ENCODE results near the gene FSTL1. TPM values are rescaled to one million over a fixed set of nuclear protein-coding genes. Genes with fewer than 3 reads are reported as not detected.

Gene FSTL1
- polyA plus RNA-seq, 1 of the 3 experiments (the other 2 are of a cell fraction) = 329 TPM

GRCh38 chr3:120461416-120461815 is 10.6 kb upstream of the FSTL1 start:
- H3K4me3 ChIP-seq (ENCODE audit: low read depth in 2 of 2, low read length in 1 of 2) = no peak overlapping the region
- WGBS (ENCODE audit: low lambda C conversion rate) = 73% methylated on average over 3 of the region's 3 CpGs
- no peaks in the 10 kb centered on the region for H3K4me1 ChIP-seq (ENCODE audit: control insufficient read depth in 1 of 2, insufficient read depth in 2 of 2, low read depth in 1 of 2, low read length in 1 of 2)
- ChIA-PET CTCF (interaction anchor here (0.9 to 2.6 kb wide), 5 partner anchors 8 to 44 kb away, joined by 3 to 8 read pairs (median 4); partner anchors contain the start of gene FSTL1), POLR2A (no interaction called here)
- H4K20me1 ChIP-seq (ENCODE audit: insufficient read depth) = no peaks in the 10 kb centered on the region
- H3K9ac ChIP-seq = no peak overlapping the region
- TF ChIP-seq, protein P1, sequence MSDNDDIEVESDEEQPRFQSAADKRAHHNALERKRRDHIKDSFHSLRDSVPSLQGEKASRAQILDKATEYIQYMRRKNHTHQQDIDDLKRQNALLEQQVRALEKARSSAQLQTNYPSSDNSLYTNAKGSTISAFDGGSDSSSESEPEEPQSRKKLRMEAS (IDR thresholded peaks at IDR 0.05; ENCODE audit: low read depth) = no peak
- TF ChIP-seq FOXM1 (IDR thresholded peaks at IDR 0.05; ENCODE audit: low read depth) (no peak), TAF1 (IDR thresholded peaks at IDR 0.05; ENCODE audit: borderline replicate concordance, low read depth, low read length) (no peak), SIN3A (IDR thresholded peaks at IDR 0.05; ENCODE audit: borderline replicate concordance, low read depth, low read length) (no peak), TEAD4 (IDR thresholded peaks at IDR 0.05; ENCODE audit: borderline replicate concordance, insufficient read depth) (no peak), GABPA (IDR thresholded peaks at IDR 0.05; ENCODE audit: low read depth) (no peak), PBX3 (IDR thresholded peaks at IDR 0.05) (no peak), NRF1 (IDR thresholded peaks at IDR 0.05; ENCODE audit: low read depth, low read length) (no peak), MEF2A (IDR thresholded peaks at IDR 0.05; ENCODE audit: borderline replicate concordance, low read depth) (no peak), USF1 (IDR thresholded peaks at IDR 0.05; ENCODE audit: borderline replicate concordance, low read depth) (no peak), EZH2phosphoT487 (IDR thresholded peaks at IDR 0.05; ENCODE audit: borderline replicate concordance, low read depth) (no peak), RAD21 (IDR thresholded peaks at IDR 0.05; ENCODE audit: low read length) (no peak), FOSL2 (IDR thresholded peaks at IDR 0.05; ENCODE audit: borderline replicate concordance, low read depth) (no peak), ZBTB33 (IDR thresholded peaks at IDR 0.05; ENCODE audit: borderline replicate concordance, low read depth) (no peak), GATA2 (CRISPR knock-in tag; IDR thresholded peaks at IDR 0.05) (no peak), POLR2AphosphoS5 (IDR thresholded peaks at IDR 0.05; ENCODE audit: low read depth, low read length) (no peak), CHD2 (IDR thresholded peaks at IDR 0.05; ENCODE audit: low read length, partially characterized antibody) (no peak)
- TF ChIP-seq, protein P2, sequence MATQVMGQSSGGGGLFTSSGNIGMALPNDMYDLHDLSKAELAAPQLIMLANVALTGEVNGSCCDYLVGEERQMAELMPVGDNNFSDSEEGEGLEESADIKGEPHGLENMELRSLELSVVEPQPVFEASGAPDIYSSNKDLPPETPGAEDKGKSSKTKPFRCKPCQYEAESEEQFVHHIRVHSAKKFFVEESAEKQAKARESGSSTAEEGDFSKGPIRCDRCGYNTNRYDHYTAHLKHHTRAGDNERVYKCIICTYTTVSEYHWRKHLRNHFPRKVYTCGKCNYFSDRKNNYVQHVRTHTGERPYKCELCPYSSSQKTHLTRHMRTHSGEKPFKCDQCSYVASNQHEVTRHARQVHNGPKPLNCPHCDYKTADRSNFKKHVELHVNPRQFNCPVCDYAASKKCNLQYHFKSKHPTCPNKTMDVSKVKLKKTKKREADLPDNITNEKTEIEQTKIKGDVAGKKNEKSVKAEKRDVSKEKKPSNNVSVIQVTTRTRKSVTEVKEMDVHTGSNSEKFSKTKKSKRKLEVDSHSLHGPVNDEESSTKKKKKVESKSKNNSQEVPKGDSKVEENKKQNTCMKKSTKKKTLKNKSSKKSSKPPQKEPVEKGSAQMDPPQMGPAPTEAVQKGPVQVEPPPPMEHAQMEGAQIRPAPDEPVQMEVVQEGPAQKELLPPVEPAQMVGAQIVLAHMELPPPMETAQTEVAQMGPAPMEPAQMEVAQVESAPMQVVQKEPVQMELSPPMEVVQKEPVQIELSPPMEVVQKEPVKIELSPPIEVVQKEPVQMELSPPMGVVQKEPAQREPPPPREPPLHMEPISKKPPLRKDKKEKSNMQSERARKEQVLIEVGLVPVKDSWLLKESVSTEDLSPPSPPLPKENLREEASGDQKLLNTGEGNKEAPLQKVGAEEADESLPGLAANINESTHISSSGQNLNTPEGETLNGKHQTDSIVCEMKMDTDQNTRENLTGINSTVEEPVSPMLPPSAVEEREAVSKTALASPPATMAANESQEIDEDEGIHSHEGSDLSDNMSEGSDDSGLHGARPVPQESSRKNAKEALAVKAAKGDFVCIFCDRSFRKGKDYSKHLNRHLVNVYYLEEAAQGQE (IDR thresholded peaks at IDR 0.05; ENCODE audit: low read depth, low read length) = no peak
- TF ChIP-seq, protein P3, sequence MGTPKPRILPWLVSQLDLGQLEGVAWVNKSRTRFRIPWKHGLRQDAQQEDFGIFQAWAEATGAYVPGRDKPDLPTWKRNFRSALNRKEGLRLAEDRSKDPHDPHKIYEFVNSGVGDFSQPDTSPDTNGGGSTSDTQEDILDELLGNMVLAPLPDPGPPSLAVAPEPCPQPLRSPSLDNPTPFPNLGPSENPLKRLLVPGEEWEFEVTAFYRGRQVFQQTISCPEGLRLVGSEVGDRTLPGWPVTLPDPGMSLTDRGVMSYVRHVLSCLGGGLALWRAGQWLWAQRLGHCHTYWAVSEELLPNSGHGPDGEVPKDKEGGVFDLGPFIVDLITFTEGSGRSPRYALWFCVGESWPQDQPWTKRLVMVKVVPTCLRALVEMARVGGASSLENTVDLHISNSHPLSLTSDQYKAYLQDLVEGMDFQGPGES (IDR thresholded peaks at IDR 0.05; ENCODE audit: low read depth, low read length) = no peak
- TF ChIP-seq, protein P4, sequence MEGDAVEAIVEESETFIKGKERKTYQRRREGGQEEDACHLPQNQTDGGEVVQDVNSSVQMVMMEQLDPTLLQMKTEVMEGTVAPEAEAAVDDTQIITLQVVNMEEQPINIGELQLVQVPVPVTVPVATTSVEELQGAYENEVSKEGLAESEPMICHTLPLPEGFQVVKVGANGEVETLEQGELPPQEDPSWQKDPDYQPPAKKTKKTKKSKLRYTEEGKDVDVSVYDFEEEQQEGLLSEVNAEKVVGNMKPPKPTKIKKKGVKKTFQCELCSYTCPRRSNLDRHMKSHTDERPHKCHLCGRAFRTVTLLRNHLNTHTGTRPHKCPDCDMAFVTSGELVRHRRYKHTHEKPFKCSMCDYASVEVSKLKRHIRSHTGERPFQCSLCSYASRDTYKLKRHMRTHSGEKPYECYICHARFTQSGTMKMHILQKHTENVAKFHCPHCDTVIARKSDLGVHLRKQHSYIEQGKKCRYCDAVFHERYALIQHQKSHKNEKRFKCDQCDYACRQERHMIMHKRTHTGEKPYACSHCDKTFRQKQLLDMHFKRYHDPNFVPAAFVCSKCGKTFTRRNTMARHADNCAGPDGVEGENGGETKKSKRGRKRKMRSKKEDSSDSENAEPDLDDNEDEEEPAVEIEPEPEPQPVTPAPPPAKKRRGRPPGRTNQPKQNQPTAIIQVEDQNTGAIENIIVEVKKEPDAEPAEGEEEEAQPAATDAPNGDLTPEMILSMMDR (IDR thresholded peaks at IDR 0.05) = no peak; the same call in 1 of the 2 replicates
- H3K36me3 ChIP-seq (replicated peaks in 1 of 2; ENCODE audit: control insufficient read depth in 1 of 2, insufficient read depth in 2 of 2, low read length in 1 of 2) = no peaks in the 10 kb centered on the region
- H2AFZ ChIP-seq (ENCODE audit: low read depth) = no peak overlapping the region
- no peaks in the 10 kb centered on the region for H3F3A ChIP-seq (replicated peaks; ENCODE audit: insufficient read depth)
- no peaks in the 10 kb centered on the region for H3K79me2 ChIP-seq (ENCODE audit: insufficient read depth)
- no peak overlapping the region for H3K27ac ChIP-seq (ENCODE audit: low read depth in 2 of 2, low read length in 1 of 2)
- H3K9me2 ChIP-seq = no peaks in the 10 kb centered on the region
- H3K9me3 ChIP-seq = no peaks in the 10 kb centered on the region
- DNase-seq = no peak
- H3K4me2 ChIP-seq = no peak overlapping the region
- H3K27me3 ChIP-seq (ENCODE audit: insufficient read depth) = no peaks in the 10 kb centered on the region

Data from SK-N-SH (cell line).